Measurements from ENCODE around the gene ENO4. TPM values are rescaled to one million over a fixed set of nuclear protein-coding genes. Genes with fewer than 3 reads are reported as not detected.

Gene ENO4
- polyA plus RNA-seq, 3 donors: not detected

GRCh38 chr10:116810895-116811294 lies 38.4 kb upstream of the ENO4 start:
- Mint-ChIP-seq H3K27me3 (ENCODE audit: low read depth in 3 of 3) (peaks cover 9 to 37% (median 32%) of the 10 kb centered on the region in 3 donors), H3K4me1 (no peaks in the 10 kb centered on the region), H3K9me3 (peaks cover 0 to 2% (median 0%) of the 10 kb centered on the region in 7 donors), H3K27ac (no peak overlapping the region), H3K36me3 (no peaks in the 10 kb centered on the region), H3K4me3 (peak overlapping the region in 1 of 2 donors; percentile 8)
- Histone ChIP-seq H3K79me2 (ENCODE audit: insufficient read depth, low read length) (no peaks in the 10 kb centered on the region), H4K20me1 (ENCODE audit: insufficient read depth, low read length) (no peaks in the 10 kb centered on the region), H3K27ac (ENCODE audit: low read depth in 1 of 2, low read length in 2 of 2) (no peak overlapping the region), H3K9ac (ENCODE audit: insufficient read depth, low read length, poor library complexity, severe bottlenecking) (no peak overlapping the region), H3K4me2 (replicated peaks; ENCODE audit: extremely low read depth, low read length, poor library complexity, severe bottlenecking) (no peak overlapping the region), H3K27me3 (ENCODE audit: control insufficient read depth in 2 of 2, insufficient read depth in 2 of 2, low read length in 2 of 2) (peaks cover 0 to 14% of the 10 kb centered on the region in 2 donors), H3K4me1 (ENCODE audit: control insufficient read depth in 1 of 2, insufficient read depth in 2 of 2, low read length in 2 of 2) (no peaks in the 10 kb centered on the region), H3K9me3 (replicated peaks in 1 of 2; ENCODE audit: control insufficient read depth in 1 of 2, insufficient read depth in 1 of 2, low read length in 2 of 2) (no peaks in the 10 kb centered on the region), H3K4me3 (replicated peaks in 1 of 3; ENCODE audit: low read depth in 2 of 3, low read length in 3 of 3) (no peak overlapping the region), H3K36me3 (replicated peaks in 1 of 2; ENCODE audit: control insufficient read depth in 1 of 2, insufficient read depth in 2 of 2, low read length in 2 of 2) (no peaks in the 10 kb centered on the region), H2AFZ (ENCODE audit: insufficient read depth, low read depth, low read length, poor library complexity, severe bottlenecking) (no peak overlapping the region)
- TF ChIP-seq CTCF (IDR thresholded peaks at IDR 0.05): no peak
- intact Hi-C loops (cut with micrococcal nuclease): no loop called here
- WGBS (ENCODE audit: insufficient coverage): no CpG with 5 or more reads among the region's 2 CpGs
- no peak for DNase-seq

- Mint-ChIP-seq H3K4me3 (no peak overlapping the region), H3K9me3 (peaks cover 0 to 2% (median 0%) of the 10 kb centered on the region in 7 donors), H3K4me1 (no peaks in the 10 kb centered on the region), H3K36me3 (no peaks in the 10 kb centered on the region), H3K27me3 (ENCODE audit: low read depth in 3 of 3) (peaks cover 10 to 35% (median 35%) of the 10 kb centered on the region in 3 donors), H3K27ac (peak overlapping the region in 1 of 7 donors; percentile 6)
- WGBS (ENCODE audit: insufficient coverage): 91% methylated on average over 7 of the region's 11 CpGs
- no peak for TF ChIP-seq CTCF (IDR thresholded peaks at IDR 0.05)
- H3K27ac ChIP-seq (ENCODE audit: low read depth in 1 of 2, low read length in 2 of 2): no peak overlapping the region
- no peak for DNase-seq
- no peaks in the 10 kb centered on the region for H3K9me3 ChIP-seq (replicated peaks in 1 of 2; ENCODE audit: control insufficient read depth in 1 of 2, insufficient read depth in 1 of 2, low read length in 2 of 2)
- H3K9ac ChIP-seq (ENCODE audit: insufficient read depth, low read length, poor library complexity, severe bottlenecking): no peak overlapping the region
- H4K20me1 ChIP-seq (ENCODE audit: insufficient read depth, low read length): no peaks in the 10 kb centered on the region
- H3K4me1 ChIP-seq (ENCODE audit: control insufficient read depth in 1 of 2, insufficient read depth in 2 of 2, low read length in 2 of 2): no peaks in the 10 kb centered on the region
- H3K27me3 ChIP-seq (ENCODE audit: control insufficient read depth in 2 of 2, insufficient read depth in 2 of 2, low read length in 2 of 2): peaks cover 0 to 14% of the 10 kb centered on the region in 2 donors
- H3K4me2 ChIP-seq (replicated peaks; ENCODE audit: extremely low read depth, low read length, poor library complexity, severe bottlenecking): no peak overlapping the region
- H3K36me3 ChIP-seq (replicated peaks in 1 of 2; ENCODE audit: control insufficient read depth in 1 of 2, insufficient read depth in 2 of 2, low read length in 2 of 2): no peaks in the 10 kb centered on the region
- intact Hi-C loops (cut with micrococcal nuclease): no loop called here
- no peak overlapping the region for H3K4me3 ChIP-seq (replicated peaks in 1 of 3; ENCODE audit: low read depth in 2 of 3, low read length in 3 of 3)
- H2AFZ ChIP-seq (ENCODE audit: insufficient read depth, low read depth, low read length, poor library complexity, severe bottlenecking): no peak overlapping the region
- H3K79me2 ChIP-seq (ENCODE audit: insufficient read depth, low read length): no peaks in the 10 kb centered on the region
Observed at GRCh38 chr10:116811691-116812090, 37.6 kb upstream of the ENO4 start.
